ENCODE data around the gene MBD5.

- TF ChIP-seq, protein P1, sequence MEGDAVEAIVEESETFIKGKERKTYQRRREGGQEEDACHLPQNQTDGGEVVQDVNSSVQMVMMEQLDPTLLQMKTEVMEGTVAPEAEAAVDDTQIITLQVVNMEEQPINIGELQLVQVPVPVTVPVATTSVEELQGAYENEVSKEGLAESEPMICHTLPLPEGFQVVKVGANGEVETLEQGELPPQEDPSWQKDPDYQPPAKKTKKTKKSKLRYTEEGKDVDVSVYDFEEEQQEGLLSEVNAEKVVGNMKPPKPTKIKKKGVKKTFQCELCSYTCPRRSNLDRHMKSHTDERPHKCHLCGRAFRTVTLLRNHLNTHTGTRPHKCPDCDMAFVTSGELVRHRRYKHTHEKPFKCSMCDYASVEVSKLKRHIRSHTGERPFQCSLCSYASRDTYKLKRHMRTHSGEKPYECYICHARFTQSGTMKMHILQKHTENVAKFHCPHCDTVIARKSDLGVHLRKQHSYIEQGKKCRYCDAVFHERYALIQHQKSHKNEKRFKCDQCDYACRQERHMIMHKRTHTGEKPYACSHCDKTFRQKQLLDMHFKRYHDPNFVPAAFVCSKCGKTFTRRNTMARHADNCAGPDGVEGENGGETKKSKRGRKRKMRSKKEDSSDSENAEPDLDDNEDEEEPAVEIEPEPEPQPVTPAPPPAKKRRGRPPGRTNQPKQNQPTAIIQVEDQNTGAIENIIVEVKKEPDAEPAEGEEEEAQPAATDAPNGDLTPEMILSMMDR (conservative IDR thresholded peaks at IDR 0.05; ENCODE audit: low read length): no peak
- no peak for TF ChIP-seq EZH2phosphoT487 (IDR thresholded peaks at IDR 0.05; ENCODE audit: borderline replicate concordance, low read depth, low read length)
Observed at GRCh38 chr2:148136441-148136840, 115.5 kb downstream of the MBD5 start.
